ENCODE results near the gene HECTD1.
A peak's percentile ranks its signal among the peaks of the same experiment; 100 is the strongest.
"Not testable (repeated sequence)": the region's sequence is repeated elsewhere in the genome, so short reads cannot be mapped to it uniquely, and the experiment has no call there.

The HECTD1 gene

GRCh38 chr14:31154956-31155355 is 52.6 kb downstream of the HECTD1 start:
- no peak for DNase-seq (ENCODE audit: low read depth, low spot score)

DNA sequence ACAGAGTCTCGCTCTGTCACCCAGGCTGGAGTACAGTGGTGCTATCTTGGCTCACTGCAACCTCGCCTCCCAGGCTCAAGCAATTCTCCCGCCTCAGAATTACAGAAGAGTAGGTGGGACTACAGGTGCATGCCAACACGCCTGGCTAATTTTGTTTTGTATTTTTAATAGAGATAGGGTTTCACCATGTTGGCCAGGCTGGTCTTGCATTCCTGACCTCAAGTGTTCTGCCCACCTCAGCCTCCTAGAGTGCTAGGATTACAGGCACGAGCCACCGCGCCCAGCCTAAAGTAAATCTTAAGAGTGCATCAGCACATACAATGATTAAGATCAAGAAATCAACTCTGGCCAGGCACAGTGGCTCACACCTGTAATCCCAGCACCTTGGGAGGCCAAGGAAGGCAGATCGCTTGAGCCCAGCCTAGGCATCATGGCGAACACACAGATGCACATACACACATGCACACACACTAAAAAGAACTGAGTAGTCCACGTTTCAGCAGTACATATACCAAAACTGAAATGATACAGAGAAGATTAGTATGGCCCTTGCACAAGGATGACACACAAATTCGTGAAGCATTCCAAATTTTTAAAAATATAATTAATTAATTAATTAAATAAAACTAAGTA is 65.0 kb downstream of the HECTD1 start:
- DNase-seq (ENCODE audit: low read depth, low spot score): no peak

- DNase-seq (ENCODE audit: low read depth, low spot score): no peak
Observed at GRCh38 chr14:31139301-31139847, 68.2 kb downstream of the HECTD1 start.

- DNase-seq (ENCODE audit: low read depth, low spot score): no peak
Observed at GRCh38 chr14:31138301-31138700, 69.3 kb downstream of the HECTD1 start.

DNA sequence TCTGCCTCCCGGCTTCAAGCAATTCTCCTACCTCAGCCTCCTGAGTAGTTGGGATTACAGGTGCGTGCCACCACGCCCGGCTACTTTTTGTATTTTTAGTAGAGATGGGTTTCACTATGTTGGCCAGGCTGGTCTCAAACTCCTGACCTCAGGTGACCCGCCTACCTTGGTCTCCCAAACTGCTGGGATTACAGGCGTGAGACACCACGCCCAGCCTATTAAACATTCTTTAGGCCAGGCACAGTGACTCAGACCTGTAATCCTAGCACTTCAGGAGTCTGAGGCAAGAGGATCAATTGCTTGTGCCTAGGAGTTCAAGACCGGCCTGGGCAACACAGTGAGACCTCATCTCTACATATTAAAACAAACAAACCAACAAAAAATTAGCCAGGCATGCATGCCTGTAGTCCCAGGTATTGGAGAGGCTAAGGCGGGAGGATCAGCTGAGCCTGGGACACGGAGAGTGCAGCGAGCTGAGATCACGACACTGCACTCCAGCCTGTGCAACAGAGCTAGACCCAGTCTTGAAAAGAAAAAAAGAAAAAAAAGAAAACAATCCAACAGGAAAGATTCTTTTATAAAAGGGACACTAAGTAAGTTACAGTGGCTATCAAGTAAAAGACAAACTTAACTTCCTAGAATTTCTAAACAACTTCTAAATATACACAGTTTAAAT is 70.2 kb downstream of the HECTD1 start:
- peak; percentile 13 for DNase-seq (ENCODE audit: low read depth, low spot score)

DNA sequence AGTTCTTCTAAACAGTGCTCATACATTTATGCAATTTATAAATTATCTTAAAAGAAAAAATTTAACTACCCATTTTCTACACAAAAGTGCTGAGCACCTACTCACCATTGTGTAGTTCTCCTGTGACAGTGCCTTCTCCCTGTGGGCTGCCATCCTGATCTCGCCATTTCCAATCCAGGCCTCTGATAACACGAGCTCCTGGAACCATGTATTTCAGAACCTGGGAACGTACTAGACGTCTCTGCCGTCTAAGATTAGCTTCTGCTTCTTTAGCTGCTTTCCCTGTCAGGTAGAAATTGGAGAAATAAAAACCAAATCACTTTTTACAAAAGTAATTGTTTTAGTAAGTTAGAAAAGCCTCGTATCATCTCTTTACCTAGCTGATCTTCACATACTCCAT is 74.5 kb downstream of the HECTD1 start:
- no peak for DNase-seq (ENCODE audit: low read depth, low spot score)

DNA sequence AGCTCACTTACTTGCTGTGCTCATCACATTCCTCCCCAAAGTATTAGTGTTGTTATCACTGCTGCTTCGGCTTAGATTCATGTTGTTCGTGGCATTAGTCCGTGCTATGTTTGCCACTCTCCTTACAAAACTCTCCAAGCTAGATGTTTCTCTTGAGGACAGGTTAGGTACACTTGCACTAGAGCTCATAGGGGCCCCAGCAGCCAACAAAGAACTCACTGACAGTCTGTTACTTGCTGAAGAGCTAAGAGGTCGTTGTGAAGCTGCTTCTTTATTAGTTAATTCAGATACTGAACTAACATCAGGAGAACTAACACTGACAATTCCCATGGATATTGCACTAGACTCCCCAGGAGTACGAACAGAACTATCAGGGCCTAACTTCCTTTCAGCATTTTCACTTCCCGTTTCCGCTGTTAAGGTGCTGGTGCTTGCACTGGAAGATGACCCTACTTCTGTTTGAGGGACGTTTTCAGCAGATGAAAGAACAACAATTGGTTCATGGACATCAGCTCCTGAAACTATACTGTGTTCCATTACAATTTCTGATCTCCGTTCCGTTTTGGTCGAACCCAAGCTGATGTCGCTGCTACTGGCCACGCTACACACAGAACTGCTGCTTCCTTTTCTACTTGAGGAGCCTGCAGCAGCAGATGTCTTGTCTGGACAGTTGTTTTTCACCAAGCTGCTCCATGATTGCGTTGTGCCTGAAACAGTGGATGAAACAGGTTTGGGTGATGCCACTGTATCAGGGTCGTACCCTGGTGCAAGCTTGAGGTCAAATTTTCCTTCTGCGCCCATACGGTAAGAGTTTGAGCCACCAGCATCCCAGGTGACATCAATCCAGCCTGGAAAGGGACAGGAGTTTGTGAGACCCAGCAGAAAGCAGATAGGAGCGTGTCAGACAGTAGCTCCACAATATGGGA is 78.7 kb downstream of the HECTD1 start:
- no peak for DNase-seq (ENCODE audit: low read depth, low spot score)

DNA sequence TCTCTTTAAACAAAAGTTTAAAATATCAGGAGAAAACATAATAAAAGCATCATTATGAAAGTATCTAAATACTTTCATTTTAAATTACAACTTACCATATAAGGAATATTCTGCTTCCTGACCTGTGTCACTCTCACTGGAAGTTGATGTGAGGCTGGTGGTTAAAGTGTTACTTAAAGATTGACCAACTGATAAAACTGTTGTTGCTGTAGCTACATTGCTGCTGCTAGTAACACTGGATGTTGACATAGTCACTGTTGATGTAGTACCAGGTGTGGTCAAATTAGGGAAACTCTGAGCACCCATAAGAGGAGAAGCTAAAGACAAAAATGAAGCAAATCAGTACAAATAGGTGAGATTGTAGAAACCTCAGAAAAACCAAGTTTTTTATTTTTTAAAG is 79.9 kb downstream of the HECTD1 start:
- DNase-seq (ENCODE audit: low read depth, low spot score): no peak

- DNase-seq (ENCODE audit: low read depth, low spot score): no peak
Observed at GRCh38 chr14:31126680-31127079, 80.9 kb downstream of the HECTD1 start.

DNA sequence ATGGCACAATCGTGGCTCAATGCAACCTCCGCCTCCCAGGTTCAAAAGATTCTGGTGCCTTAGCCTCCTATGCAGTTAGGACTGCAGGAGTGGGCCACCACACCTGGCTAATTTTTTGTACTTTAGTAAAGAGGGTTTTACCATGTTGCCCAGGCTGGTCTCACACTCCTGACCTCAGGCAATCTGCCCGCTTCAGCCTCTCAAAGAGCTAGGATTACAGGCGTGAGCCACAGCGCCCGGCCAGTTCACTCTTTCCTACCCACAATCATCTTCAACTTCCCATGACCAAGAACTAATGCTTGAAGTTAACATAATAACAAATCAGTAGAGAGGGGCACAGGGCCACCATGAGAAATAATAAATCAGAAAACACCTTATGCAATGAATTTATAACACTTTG is 82.4 kb downstream of the HECTD1 start:
- no peak for DNase-seq (ENCODE audit: low read depth, low spot score)

DNA sequence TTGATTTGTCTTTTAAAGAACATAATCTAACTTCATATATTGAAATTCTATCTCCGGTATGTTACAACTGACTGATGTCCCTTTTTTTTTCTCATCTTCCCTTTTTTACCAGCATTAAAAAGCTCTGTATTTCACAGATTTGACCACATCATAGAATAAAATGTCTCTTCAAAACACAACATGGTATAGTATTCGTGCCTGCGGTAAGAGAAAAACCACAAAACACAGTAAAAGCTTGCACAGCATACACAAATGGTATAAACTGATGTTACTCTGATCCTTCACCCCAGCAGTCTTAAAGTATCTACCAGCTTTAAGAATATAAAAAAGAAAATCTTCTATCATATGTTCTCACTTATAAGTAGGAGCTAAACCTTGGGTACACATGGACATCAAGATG is 83.4 kb downstream of the HECTD1 start:
- DNase-seq (ENCODE audit: low read depth, low spot score): no peak

GRCh38 chr14:31122921-31123320 is 84.7 kb downstream of the HECTD1 start:
- peak; percentile 14 for DNase-seq (ENCODE audit: low read depth, low spot score)

- DNase-seq (ENCODE audit: low read depth, low spot score): no peak
Observed at GRCh38 chr14:31122098-31122611, 85.4 kb downstream of the HECTD1 start.

DNA sequence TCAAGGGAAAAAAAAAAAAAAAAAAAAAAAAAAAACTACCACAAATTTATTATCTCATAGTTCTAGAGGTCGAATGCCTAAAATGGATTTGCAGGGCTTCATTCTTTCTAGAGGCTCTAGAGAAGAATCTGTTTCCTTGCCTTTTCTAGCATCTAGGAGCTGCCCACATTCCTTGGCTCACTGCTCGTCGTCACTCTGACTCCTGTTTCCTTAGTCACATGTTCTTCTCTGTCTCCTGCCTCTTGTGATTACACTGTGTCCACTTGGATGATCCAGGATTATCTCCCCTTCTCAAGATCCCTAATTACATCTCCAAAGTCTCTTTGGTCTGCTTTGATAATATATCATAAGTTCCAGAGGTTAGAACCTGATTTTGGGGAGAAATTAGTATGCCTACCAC is 88.7 kb downstream of the HECTD1 start:
- DNase-seq (ENCODE audit: low read depth, low spot score): no peak

DNA sequence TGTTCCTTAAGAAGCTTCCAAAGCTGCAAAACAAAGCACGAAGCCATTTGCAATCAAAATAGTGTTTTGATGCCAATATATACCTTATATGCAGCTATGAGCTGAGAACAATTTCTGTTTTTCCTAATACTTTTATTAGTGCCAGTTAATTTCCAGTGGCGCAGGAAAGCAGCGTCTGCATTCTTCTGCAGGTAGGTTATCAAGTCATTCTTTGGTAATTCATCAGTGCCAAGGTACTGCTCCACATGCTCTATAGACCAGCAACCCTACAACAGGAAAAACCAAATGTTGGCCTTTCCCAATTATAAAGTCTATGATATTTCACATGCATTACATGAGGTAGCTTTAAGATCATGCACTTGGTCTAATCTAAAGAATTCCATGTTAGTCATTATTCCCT is 93.8 kb downstream of the HECTD1 start:
- DNase-seq (ENCODE audit: low read depth, low spot score): no peak

GRCh38 chr14:31110872-31111271 is 96.7 kb downstream of the HECTD1 start:
- DNase-seq (ENCODE audit: low read depth, low spot score): no peak

DNA sequence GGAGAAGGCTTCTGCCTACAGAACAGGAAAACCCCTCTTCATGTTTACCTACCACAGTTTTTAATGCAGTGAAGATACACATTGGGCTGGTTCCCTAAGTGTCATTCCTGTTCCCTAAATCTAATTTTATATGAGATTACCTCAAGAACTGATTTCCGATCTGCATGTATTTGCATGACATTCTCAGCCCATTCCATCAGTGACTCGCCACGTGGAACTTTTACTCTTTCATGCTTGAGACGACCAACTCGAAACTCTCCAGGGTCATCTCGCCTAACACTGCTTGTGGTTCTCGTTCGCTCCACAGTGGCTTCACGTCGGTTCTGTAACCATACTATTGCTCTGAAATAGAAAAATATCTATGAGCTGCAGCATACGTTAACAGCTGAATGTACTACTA is 98.3 kb downstream of the HECTD1 start:
- no peak for DNase-seq (ENCODE audit: low read depth, low spot score)

- no peak for DNase-seq (ENCODE audit: low read depth, low spot score)
Observed at GRCh38 chr14:31106768-31107167, 100.8 kb downstream of the HECTD1 start.

DNA sequence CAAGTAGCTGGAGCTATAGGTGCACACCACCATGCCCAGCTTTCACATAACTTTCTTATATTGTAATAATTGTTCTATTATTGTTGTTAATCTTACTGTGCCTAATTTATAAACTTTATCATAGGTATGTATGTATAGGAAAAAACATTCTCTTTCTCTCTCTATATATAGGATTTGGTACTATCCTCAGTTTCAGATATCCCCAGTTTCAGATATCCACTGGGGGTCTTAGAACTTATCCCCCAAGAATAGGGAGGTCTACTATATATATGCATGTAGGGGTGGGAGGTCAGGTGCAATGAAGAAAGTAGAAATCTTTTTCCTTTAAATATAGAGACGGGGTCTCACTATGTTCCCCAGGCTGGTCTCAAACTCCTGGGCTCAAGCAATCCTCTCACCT is 110.5 kb downstream of the HECTD1 start:
- DNase-seq (ENCODE audit: low read depth, low spot score): no peak

DNA sequence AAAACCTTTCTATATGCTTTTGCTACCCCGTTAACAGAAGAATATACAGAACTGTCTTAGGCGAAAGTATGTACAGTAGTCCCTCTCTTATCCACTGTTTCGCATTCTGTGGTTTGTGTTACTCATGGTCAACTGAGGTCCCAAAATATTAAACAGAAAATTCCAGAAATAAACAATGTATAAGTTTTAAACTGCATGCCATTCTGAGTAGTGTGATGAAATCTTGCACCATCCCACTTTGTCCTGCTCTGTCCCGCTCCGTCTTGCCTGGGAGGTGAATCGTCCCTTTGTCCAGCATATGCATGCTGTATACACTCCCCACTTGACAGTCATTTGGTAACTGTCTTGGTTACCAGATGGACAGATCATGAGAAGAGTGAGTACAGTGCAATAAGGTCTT is 111.3 kb downstream of the HECTD1 start:
- DNase-seq (ENCODE audit: low read depth, low spot score): no peak

GRCh38 chr14:31095817-31096216 is 111.8 kb downstream of the HECTD1 start:
- not testable (repeated sequence) for DNase-seq (ENCODE audit: low read depth, low spot score)

All from ELF-1 (cell line).